Thoracic aorta (tissue), 2 donors: ENCODE measurements around the gene MCF2L. TPM values are rescaled to one million over a fixed set of nuclear protein-coding genes. Genes with fewer than 3 reads are reported as not detected.

ENCODE experiments used
- ATAC-seq: fragments of 150-250 bp; one replicate; pipeline ENCODE4 v1.8.0; 2017; ENCODE audit warnings: low read depth; ENCODE audit not compliant: insufficient number of reproducible peaks, low FRiP score
- DNase-seq: peaks from one replicate; pipeline ENCODE4 v3.0.0-alpha.2; 2020; ENCODE audit warnings: low spot score
- H3K27ac ChIP-seq, 2 donors: fragments of 200-600 bp; sonication (generic); 1 replicate in 1 of 2; 2 replicates in 1 of 2; pipeline ENCODE4 v1.5.1; 2016; ENCODE audit warnings: mild to moderate bottlenecking in 2 of 2, moderate library complexity in 2 of 2
- H3K27me3 ChIP-seq: fragments of 200-600 bp; sonication (generic); replicated peaks from 2 replicates; pipeline ENCODE4 v1.6.0; 2016; ENCODE audit warnings: mild to moderate bottlenecking; ENCODE audit not compliant: insufficient read depth
- H3K36me3 ChIP-seq: fragments of 200-600 bp; sonication (generic); one replicate; pipeline ENCODE4 v1.5.1; 2016
- H3K4me1 ChIP-seq, 2 donors: fragments of 200-600 bp; sonication (generic); 1 replicate in 1 of 2; 2 replicates in 1 of 2; pipeline versions ENCODE4 v1.5.1 to v1.6.0; 2016; ENCODE audit warnings: low read depth in 2 of 2, mild to moderate bottlenecking in 1 of 2; ENCODE audit not compliant: control insufficient read depth in 1 of 2
- H3K4me3 ChIP-seq: fragments of 200-600 bp; sonication (generic); 2 replicates; pipeline ENCODE4 v1.5.1; 2016; ENCODE audit warnings: mild to moderate bottlenecking
- H3K9me3 ChIP-seq: fragments of 200-600 bp; sonication (generic); 2 replicates; pipeline ENCODE4 v1.5.1; 2016
- CTCF ChIP-seq: fragments of 200-600 bp; sonication (generic); IDR thresholded peaks from one replicate; pipeline ENCODE4 v1.5.1; 2019; ENCODE audit warnings: antibody characterized with exemption
- total RNA-seq, 2 donors: library from RNA; depleted of rRNA; stranded (reverse); fragments of >200 nt; gene quantifications; one replicate each; pipeline versions ENCODE4 v1.1.0 to v1.2.3, GENCODE V29; 2016

MCF2L gene
- total RNA-seq, 2 donors from 2014 or later = 34.9 to 49.2 TPM

GRCh38 chr13:113015826-113016525 lies 47.0 kb downstream of the MCF2L start:
- no peak for TF ChIP-seq CTCF
- H3K9me3 ChIP-seq = no peaks in the 10 kb centered on the region
- no peak overlapping the region for H3K4me3 ChIP-seq
- no peaks in the 10 kb centered on the region for H3K27me3 ChIP-seq
- no peaks in the 10 kb centered on the region for H3K4me1 ChIP-seq
- ATAC-seq = no peak
- H3K27ac ChIP-seq = no peak overlapping the region
- DNase-seq = no peak
- H3K36me3 ChIP-seq = no peaks in the 10 kb centered on the region

DNA sequence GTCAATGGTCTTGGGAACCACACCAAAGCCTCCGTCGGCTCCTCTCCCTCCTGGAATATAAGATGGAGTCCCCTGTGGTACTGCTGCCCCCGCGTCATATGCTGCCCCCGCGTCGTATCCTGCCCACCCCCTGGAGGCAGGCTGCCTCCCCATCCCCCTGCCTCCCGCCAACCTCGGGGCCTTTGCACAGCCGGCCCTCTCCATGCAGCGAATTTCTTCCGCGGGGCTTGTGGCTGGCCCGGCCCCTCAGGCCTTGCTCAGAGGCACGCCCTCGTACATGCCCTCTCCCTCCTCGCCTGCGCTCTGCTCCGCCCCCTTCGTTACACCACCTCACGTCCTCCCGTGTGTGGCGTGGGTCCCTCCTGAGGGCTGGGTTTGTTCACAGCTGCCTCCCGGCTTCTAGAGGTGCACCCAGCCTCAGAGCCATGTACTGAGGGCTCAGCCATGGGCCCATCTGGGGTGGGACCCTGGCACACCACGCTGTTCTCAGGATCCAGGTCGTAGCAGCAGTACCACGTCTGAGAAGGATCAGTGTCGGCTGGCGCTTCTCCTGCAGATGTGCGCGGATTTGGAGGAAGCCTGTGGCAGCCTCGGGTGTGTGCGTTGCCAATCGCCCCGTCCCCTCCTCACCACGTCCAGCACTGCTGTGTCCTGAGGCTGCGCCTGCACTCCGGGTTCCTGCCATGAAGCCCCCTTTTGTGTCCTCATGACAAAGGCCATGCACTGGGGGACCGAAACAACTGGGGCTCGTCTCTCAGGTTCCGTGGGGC lies 47.7 kb downstream of the MCF2L start:
- no peak for TF ChIP-seq CTCF
- DNase-seq = no peak

DNA sequence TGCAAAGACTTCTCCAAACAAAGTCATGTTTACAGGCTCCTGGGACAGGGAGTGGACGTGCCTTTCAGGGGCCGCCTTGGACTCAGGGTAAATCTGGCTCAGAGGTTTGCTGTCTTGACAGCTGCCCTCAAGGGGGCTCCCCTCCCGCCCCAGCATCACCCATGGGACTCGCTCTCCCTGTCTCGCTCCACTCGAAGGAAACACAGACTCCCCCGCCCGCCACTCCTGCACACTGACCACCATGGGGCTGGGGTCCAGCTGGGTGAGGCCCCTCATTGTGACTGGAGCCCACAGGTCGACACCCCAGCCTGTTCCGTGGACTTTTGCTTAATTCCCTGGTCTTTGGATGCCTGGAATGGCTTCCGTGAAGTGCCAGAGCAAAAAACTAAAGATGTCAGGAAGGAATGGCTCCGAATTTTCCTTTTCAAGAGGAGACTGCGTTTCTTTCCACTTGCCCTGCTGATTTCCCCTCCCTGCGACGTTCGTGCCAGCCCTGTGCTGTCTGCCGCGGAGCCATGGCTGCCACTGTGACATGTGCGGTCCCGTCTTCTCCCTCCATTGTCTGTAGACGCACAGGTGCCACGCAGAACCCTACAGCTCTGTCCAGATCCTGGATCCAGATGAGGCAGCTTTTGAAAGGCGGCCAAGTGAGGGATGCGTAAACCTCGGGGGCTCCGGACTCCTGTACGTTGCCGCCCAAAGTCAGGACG lies 48.6 kb downstream of the MCF2L start:
- ATAC-seq = no peak
- no peak overlapping the region for H3K27ac ChIP-seq
- H3K9me3 ChIP-seq = no peaks in the 10 kb centered on the region
- no peaks in the 10 kb centered on the region for H3K4me1 ChIP-seq
- H3K4me3 ChIP-seq = no peak overlapping the region
- no peaks in the 10 kb centered on the region for H3K36me3 ChIP-seq
- no peak for DNase-seq
- no peak for TF ChIP-seq CTCF
- no peaks in the 10 kb centered on the region for H3K27me3 ChIP-seq

More for the DNA sequence above, 47.7 kb downstream of the MCF2L start:
- Histone ChIP-seq H3K27ac (no peak overlapping the region), H3K4me3 (no peak overlapping the region), H3K9me3 (no peaks in the 10 kb centered on the region), H3K4me1 (no peaks in the 10 kb centered on the region), H3K36me3 (no peaks in the 10 kb centered on the region), H3K27me3 (no peaks in the 10 kb centered on the region)
- ATAC-seq = no peak

- H3K36me3 ChIP-seq = no peaks in the 10 kb centered on the region
- TF ChIP-seq CTCF = no peak
- no peaks in the 10 kb centered on the region for H3K9me3 ChIP-seq
- no peaks in the 10 kb centered on the region for H3K4me1 ChIP-seq
- no peak overlapping the region for H3K27ac ChIP-seq
- ATAC-seq = no peak
- no peak overlapping the region for H3K4me3 ChIP-seq
- DNase-seq = no peak
- H3K27me3 ChIP-seq = no peaks in the 10 kb centered on the region
Measured at GRCh38 chr13:113018676-113019465, 49.9 kb downstream of the MCF2L start.
